ENCODE measurements around the gene BTBD9.

DNA sequence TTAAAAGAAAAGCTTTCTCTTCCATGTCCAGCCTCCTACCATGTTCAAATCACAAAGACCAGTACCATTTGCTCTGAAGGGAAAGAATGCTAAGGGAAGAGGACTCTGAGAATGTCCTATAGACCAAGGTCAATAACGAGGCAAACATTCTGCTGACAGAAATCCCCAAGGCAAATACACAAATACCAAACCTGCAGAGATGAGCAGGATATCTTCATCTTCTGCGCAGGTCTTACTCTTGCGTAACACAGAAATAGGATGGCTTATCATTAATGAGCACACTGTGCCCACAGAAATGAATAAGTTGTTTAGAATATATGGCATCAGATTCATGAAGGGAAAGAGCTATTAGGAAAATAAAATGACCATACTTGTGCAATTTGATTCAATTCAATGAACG lies 137.3 kb downstream of the BTBD9 start:
- TF ChIP-seq, protein P1, sequence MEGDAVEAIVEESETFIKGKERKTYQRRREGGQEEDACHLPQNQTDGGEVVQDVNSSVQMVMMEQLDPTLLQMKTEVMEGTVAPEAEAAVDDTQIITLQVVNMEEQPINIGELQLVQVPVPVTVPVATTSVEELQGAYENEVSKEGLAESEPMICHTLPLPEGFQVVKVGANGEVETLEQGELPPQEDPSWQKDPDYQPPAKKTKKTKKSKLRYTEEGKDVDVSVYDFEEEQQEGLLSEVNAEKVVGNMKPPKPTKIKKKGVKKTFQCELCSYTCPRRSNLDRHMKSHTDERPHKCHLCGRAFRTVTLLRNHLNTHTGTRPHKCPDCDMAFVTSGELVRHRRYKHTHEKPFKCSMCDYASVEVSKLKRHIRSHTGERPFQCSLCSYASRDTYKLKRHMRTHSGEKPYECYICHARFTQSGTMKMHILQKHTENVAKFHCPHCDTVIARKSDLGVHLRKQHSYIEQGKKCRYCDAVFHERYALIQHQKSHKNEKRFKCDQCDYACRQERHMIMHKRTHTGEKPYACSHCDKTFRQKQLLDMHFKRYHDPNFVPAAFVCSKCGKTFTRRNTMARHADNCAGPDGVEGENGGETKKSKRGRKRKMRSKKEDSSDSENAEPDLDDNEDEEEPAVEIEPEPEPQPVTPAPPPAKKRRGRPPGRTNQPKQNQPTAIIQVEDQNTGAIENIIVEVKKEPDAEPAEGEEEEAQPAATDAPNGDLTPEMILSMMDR (IDR thresholded peaks at IDR 0.05; ENCODE audit: insufficient read depth, low read depth, low read length): no peak
- TF ChIP-seq EZH2 (IDR thresholded peaks at IDR 0.05; ENCODE audit: insufficient read depth, low read length): no peak
